ENCODE results near the gene SIX5.
A peak's percentile ranks its signal among the peaks of the same experiment; 100 is the strongest.

Gene SIX5

DNA sequence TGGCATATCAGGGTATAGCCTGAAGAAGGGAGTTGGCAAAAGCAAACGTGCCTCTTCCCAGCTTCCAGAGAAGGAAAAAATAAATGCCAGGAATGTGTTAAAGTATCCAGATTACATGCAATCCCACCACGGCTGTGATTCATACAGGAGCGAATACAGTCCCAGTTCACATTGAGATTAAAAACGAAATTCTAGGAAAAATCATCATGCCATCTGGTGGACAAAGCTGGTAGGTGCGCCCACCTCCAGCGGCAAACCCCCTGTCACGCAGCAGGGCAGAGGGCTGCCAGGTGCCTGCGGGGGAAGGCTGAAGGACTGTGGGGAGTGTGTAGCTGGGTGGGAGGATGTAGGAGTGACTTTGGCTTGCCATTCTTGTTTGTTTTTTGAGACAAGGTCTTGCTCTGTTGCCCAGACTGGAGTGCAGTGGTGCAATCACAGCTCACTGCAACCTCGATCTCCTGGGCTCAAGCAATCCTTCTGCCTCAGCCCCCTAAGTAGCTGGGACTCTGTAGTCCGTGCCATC, 30.0 kb upstream of the SIX5 start:
- peak overlapping the region; percentile 44 for H3K4me3 ChIP-seq (ENCODE audit: low read length)
- no peaks in the 10 kb centered on the region for H3K36me3 ChIP-seq (replicated peaks; ENCODE audit: low read depth, low read length)
- TF ChIP-seq EZH2phosphoT487 (IDR thresholded peaks at IDR 0.05; ENCODE audit: low read depth) = no peak
- TF ChIP-seq CTCF (IDR thresholded peaks at IDR 0.05; ENCODE audit: low read depth, low read length) = peak; percentile 94
- no peaks in the 10 kb centered on the region for H3K9me3 ChIP-seq (ENCODE audit: insufficient read depth, low read length)
- peak overlapping the region; percentile 70 for H3K4me2 ChIP-seq (ENCODE audit: low read length)
- H3K27me3 ChIP-seq (ENCODE audit: low read depth, low read length) = no peaks in the 10 kb centered on the region; the same call in 1 of the 2 replicates
- no peaks in the 10 kb centered on the region for H4K20me1 ChIP-seq (ENCODE audit: insufficient read depth, low read length)
- H3K27ac ChIP-seq (ENCODE audit: low read length) = no peak overlapping the region
- H3K4me1 ChIP-seq (ENCODE audit: low read length) = peaks cover 27% of the 10 kb centered on the region
- no peaks in the 10 kb centered on the region for H3K79me2 ChIP-seq (ENCODE audit: low read length)
- H2AFZ ChIP-seq (ENCODE audit: low read depth, low read length) = 0 out of 2 replicates have a peak overlapping the region, but pooled peaks have one; percentile 36
- no peak overlapping the region for H3K9ac ChIP-seq (ENCODE audit: low read length)

DNA sequence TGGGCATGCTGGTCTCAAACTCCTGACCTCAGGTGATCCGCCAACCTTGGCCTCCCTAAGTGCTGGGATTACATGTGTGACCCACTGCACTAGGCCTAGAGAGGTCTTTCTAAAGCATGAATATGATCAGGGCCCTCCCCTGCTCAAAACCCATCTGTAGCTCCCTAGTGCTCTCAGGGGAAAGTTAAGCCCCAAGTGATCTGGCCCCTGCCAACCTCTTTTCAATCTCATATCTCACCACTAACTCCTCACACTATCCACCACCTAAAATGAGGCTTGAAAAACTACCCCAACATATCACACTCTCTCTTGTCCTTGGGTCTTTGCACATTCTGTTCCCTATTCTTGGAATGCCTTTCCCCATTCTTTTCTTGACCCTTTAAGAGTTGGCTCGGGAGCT, 25.6 kb upstream of the SIX5 start:
- H3K9me3 ChIP-seq (ENCODE audit: insufficient read depth, low read length) = no peaks in the 10 kb centered on the region
- no peak overlapping the region for H3K4me2 ChIP-seq (ENCODE audit: low read length)
- no peak overlapping the region for H3K27ac ChIP-seq (ENCODE audit: low read length)
- no peak overlapping the region for H2AFZ ChIP-seq (ENCODE audit: low read depth, low read length)
- H3K79me2 ChIP-seq (ENCODE audit: low read length) = peaks cover 15% of the 10 kb centered on the region
- H3K4me1 ChIP-seq (ENCODE audit: low read length) = peaks cover 39% of the 10 kb centered on the region
- H3K36me3 ChIP-seq (replicated peaks; ENCODE audit: low read depth, low read length) = peaks cover 5% of the 10 kb centered on the region
- no peak overlapping the region for H3K4me3 ChIP-seq (ENCODE audit: low read length)
- peaks cover 14% of the 10 kb centered on the region for H4K20me1 ChIP-seq (ENCODE audit: insufficient read depth, low read length)
- no peak overlapping the region for H3K9ac ChIP-seq (ENCODE audit: low read length)
- no peaks in the 10 kb centered on the region for H3K27me3 ChIP-seq (ENCODE audit: low read depth, low read length)
- TF ChIP-seq EZH2phosphoT487 (IDR thresholded peaks at IDR 0.05; ENCODE audit: low read depth) = no peak
- TF ChIP-seq CTCF (IDR thresholded peaks at IDR 0.05; ENCODE audit: low read depth, low read length) = no peak

- Histone ChIP-seq H3K4me1 (ENCODE audit: low read length) (peaks cover 32% of the 10 kb centered on the region), H3K79me2 (ENCODE audit: low read length) (peaks cover 15% of the 10 kb centered on the region), H3K9ac (ENCODE audit: low read length) (no peak overlapping the region), H3K4me2 (ENCODE audit: low read length) (peak overlapping the region; percentile 44), H3K36me3 (replicated peaks; ENCODE audit: low read depth, low read length) (peaks cover 12% of the 10 kb centered on the region), H4K20me1 (ENCODE audit: insufficient read depth, low read length) (peaks cover 14% of the 10 kb centered on the region), H2AFZ (ENCODE audit: low read depth, low read length) (no peak overlapping the region), H3K27ac (ENCODE audit: low read length) (no peak overlapping the region), H3K27me3 (ENCODE audit: low read depth, low read length) (no peaks in the 10 kb centered on the region), H3K9me3 (ENCODE audit: insufficient read depth, low read length) (no peaks in the 10 kb centered on the region), H3K4me3 (ENCODE audit: low read length) (peak overlapping the region; percentile 12; the same call in 1 of the 2 replicates)
- TF ChIP-seq EZH2phosphoT487 (IDR thresholded peaks at IDR 0.05; ENCODE audit: low read depth) = no peak
- TF ChIP-seq CTCF (IDR thresholded peaks at IDR 0.05; ENCODE audit: low read depth, low read length) = no peak
Observed at GRCh38 chr19:45793876-45794275, 24.8 kb upstream of the SIX5 start.

DNA sequence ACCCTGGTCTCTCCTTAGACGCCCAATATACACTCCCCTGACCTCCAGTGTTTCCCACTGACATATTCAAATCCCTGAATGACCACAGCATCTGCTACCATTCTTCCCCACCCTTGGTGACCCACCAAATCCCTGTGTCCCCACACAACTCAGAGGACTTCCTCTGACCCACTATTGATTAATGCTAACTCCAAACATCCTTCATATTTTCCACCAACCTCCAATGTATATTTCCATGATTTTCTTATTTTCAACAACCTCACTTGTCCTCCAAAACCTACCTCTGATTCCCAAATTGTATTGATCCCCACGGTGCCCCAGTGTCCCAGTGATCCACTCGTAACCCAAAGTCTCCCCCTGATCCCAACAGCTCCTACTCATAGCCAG, 24.1 kb upstream of the SIX5 start:
- Histone ChIP-seq H3K36me3 (replicated peaks; ENCODE audit: low read depth, low read length) (peaks cover 14% of the 10 kb centered on the region), H4K20me1 (ENCODE audit: insufficient read depth, low read length) (peaks cover 14% of the 10 kb centered on the region), H3K4me3 (ENCODE audit: low read length) (peak overlapping the region; percentile 49), H3K4me1 (ENCODE audit: low read length) (peaks cover 29% of the 10 kb centered on the region), H3K27ac (ENCODE audit: low read length) (no peak overlapping the region), H3K9ac (ENCODE audit: low read length) (no peak overlapping the region), H3K4me2 (ENCODE audit: low read length) (peak overlapping the region; percentile 44), H2AFZ (ENCODE audit: low read depth, low read length) (no peak overlapping the region), H3K27me3 (ENCODE audit: low read depth, low read length) (no peaks in the 10 kb centered on the region), H3K79me2 (ENCODE audit: low read length) (peaks cover 15% of the 10 kb centered on the region), H3K9me3 (ENCODE audit: insufficient read depth, low read length) (no peaks in the 10 kb centered on the region)
- TF ChIP-seq EZH2phosphoT487 (IDR thresholded peaks at IDR 0.05; ENCODE audit: low read depth) = no peak
- no peak for TF ChIP-seq CTCF (IDR thresholded peaks at IDR 0.05; ENCODE audit: low read depth, low read length)

Measured in OCI-LY3 (cell line).